Activated CD8-positive, alpha-beta memory T cell treated with anti-CD3 and anti-CD28 coated beads for 1 hour (primary cell): Measurements from ENCODE around the gene TFAP2E.

Experiments used
- DNase-seq, 2 donors: peaks; one replicate each; pipeline ENCODE4 v3.0.0-alpha.2; 2020; ENCODE audit warnings: low read depth in 1 of 2; ENCODE audit errors: extremely low read depth in 1 of 2

The TFAP2E gene

DNA sequence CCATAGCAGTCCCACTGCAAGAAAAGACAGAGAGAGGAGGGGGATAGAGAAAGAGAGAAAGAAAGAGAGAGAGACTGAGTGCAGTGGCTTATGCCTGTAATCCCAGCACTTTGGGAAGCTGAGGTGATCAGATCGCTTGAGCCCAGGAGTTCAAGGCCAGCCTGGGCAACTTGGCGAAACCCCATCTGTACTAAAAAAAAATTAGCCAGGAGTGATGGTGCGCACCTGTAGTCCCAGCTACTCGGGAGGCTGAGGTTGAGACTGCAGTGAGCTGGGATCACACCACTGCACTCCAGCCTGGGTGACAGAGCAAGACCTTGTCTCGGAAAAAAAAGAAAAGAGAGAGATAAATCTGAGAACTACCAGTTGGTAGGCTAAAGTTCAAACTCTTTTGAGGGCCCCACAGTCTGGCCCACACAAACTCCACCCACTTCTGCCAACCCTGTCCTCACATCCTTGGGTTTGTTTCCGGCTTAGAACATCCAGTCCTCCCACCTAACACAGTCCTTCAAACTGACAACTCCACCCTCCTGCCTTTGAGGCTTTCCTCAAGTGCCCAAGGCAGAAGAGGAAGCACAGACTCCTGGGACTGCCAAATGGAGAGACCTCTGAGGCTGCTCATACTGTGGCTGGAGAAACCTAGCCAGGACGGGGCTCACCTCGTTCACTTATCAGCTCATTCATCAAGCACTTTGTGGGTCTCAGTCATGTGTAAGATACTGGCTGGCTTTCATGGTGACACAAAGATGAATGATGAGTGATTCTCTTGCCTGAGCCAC lies 20.1 kb downstream of the TFAP2E start:
- no peak for DNase-seq

DNA sequence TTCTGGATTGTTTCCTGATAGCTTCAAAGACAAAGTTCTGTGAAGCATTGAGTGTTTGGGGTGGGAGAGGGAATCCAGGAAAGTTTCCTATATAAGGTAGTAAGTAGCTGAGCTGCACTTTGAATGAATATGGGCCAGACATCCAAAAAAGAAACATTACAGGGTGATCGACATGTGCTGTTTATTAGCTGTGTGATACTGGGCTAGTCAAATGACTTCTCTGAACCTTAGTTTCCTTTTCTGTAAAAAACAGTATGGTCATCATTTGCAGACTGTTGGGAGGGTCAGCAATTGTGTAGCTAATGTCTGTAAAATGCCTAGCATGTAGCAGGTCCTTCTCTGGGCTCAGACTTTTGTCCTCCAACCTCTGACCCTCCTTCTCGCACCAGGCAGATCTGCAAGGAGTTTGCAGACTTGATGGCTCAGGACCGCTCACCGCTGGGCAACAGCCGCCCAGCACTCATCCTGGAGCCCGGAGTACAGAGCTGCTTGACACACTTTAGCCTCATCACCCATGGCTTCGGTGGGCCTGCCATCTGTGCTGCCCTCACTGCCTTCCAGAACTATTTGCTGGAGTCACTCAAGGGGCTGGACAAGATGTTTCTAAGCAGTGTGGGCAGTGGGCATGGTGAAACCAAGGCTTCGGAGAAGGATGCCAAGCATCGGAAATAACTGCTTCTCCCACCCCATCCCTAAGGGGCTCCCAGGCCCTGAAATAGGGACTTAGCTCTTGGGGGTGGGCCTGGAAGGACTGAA lies 21.1 kb downstream of the TFAP2E start:
- DNase-seq: no peak

DNA sequence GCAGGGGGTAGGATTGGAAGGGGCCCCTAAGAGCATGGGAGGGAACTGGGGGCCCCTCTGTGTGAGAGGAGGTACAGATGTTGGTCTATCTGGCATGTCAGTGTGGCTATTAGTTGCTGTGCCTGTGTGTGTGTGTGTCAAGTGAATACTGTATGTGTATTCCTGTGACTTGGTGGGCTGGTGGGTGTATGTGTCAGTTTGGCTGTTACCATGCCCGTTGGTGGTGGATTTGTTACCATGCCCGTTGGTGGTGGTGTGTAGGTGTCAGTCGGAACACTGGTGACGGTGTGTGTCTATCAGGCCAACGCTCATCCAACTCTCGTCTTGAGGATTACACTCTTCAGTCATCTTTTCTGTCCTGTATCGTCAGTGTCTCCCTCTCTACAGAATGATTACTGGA lies 22.6 kb downstream of the TFAP2E start:
- no peak for DNase-seq

DNA sequence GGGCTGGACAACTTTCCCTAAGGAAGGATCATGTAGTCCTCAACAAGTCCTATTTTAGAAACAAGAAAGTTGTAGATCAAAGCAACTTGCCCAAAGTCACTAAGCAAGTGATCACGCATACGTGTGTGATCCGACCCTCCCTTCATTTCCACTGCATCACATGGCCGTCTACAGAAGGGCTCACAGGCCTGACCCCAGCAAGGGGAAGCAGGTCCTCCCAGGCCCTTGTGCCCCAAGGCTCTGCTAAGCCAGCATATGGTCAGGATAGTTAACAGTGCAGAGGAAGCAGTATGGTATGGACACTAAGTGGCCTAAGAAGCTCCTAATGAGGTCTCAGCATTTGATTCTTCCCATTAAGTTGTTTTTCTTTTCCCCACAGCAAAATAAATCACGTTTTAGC lies 24.8 kb downstream of the TFAP2E start:
- no peak for DNase-seq

DNA sequence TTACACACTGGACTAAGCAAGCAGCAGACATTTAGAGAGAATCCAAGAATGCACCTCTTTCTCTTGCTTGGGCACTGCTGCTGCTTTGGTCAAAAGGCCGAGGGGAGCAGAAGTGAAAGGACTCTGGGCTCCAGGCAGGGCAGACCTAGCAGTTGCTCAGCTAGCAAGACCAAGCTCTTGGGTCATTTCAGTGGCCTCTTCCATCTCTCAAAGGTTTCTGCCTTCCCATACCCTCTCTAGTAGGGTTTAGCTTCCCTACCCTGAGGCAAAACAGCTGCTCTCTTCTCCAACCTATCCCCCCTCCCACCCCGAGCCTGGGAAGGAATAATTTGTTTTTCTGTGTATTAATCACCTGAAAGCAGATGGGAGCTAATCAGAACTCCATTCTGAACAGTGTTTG lies 25.8 kb downstream of the TFAP2E start:
- no peak for DNase-seq

DNA sequence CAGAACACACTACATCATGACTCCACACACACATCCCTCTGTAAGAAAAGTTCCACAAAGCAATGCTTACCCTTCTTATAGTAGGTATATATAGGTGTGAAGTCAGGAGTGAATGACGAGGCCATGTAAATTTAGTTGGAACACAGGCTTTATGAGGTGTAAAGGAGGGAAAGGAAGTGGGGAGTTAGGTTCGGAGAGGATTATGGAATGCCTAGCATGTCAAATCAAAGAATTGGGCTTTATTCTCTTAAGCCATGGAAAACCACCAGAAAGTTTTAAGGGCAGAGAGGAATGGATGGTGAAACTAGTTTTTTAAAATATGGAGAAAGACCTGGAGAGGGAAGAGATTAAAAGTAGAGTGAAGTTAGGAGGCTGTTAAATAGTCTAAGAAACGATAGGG lies 26.3 kb downstream of the TFAP2E start:
- DNase-seq: no peak

DNA sequence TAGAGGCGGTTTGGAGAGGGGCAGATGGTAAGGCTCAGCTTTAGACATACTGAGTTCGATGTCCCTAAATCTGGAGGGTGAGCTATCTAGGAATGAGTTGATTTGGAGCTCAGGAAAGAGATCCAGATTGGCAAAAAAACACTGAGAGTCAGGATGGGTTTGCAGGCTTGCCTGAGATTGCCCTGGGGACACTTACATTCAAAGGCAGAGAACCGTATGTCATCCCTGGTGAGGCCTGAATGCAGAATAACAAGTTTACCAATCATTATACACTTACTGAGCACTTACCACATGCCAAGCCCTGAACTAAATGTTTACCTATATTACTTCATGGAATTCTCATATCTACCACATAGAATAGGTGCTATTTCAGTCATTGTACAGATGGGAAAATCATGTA lies 27.5 kb downstream of the TFAP2E start:
- DNase-seq: no peak

DNA sequence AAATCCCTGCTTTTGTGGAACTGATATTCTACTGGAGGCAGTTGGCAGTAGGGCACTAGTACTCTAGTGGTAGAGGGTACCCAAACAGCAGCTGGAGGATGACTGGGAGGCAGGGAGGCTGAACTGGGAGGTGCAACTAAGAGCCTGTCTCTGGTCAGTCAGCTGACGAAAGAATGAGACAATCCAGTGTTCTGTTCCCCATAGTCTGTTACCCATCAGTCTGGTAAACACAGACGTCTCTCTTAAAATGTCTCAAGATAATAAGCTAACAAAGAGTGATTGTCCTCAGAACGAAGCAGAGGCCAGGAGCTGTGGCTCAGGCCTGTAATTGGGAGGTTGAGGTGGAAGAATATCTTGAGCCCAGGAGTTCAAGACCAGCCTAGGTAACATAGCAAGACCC lies 30.4 kb downstream of the TFAP2E start:
- no peak for DNase-seq

DNA sequence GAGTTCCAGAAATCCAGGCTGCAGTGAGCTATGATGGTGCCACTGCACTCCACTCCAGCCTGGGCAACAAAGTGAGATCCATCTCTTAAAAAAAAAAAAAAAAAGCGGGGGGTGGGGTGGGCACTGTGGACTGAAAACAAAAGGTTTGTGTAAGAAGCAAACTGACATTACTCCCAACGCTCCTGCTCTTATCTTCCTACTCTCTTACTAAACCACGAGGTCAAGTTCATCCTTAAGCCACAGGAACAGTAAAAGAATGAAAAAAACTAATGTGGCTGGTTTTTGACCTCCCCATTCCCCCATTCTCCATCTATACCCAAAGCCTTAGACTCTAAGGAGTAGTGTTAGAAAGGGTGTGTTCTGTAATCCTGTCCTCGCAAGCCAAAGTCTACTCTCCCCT lies 30.8 kb downstream of the TFAP2E start:
- DNase-seq: no peak

DNA sequence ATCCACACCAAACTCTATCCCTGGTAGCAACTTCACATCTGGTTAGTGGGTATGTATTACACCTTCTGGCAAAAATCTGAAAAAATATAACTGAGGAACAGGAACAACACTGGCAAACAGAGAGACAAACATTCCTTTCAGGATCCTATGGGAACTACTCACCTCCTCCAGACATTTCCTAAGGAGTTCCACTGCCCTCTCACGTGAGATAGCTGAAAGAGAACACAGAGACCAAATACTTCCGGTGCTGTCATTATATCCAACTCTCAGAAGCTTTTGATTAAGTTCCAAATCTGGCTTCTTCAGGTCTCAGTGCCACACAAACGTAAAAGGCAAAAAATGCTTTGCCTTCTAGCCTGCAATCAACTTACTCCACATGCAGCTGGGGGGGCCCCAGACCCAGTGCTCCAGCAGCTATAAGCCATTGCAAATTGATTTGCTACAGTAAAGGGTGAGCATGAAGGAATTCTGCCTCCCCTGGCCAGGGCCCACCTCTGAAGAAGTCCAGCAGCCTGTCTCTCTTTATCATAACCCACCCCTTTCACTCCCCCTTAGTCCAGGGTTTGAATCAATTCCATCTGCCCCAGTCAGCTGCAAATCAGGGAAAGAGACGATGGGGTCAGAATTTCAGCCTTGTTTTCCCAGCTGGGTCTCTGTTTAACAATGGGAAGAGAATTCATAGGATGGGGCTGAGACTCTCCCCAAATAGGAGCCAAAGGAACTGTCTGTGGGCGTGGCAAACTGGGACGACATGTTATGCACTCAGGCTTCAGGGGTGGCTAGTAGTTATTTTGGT lies 32.2 kb downstream of the TFAP2E start:
- DNase-seq: no peak

DNA sequence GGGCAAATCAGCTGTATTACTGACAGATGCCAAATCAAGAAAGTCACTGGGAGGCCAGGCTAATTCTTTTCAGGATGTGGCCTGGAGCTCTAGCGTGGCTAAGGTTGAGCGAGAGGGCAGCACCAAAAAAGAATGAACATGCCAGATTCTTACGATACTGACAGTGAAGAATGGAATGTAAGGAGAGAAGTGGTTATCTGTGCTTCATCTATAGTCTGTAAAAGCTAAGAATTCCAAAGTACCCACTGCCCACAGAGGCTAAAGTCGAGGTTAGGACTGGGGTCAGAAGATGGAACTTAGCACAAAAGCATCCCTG lies 32.7 kb downstream of the TFAP2E start:
- no peak for DNase-seq

DNA sequence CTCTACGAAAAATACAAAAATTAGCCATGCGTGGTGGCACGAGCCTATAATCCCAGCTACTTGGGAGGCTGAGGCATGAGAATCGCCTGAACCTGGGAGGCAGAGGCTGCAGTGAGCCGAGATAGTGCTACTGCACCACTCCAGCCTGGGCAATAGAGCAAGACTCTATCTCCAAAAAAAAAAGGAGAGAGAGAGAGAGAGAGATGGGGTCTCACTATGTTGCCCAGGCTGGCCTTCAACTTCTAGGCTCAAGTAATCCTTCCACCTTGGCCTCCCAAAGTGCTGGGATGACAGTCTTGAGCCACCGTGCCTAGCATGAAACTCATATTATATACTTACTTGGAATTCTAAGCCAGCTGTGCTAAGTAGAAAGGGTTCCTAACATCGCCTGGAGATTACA lies 38.5 kb downstream of the TFAP2E start:
- no peak for DNase-seq

DNA sequence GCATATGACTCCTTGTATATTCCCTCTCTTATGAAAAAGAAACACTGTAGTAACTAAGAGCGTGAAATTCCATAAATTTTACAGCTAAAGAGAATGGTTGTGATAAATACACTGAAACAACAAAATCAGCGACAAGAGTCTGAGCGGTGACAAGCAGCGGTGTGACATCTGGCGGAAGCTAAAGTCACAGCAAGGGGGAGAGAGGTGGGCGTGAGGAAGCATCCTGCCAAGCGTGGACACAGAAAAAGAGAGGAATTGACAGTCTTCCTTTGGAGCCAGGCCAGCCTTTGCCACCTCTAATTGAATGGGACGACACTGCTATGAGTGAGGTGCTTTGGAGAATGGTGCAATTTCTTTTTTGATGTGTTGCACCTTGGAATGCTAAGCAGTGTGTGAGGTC lies 42.3 kb downstream of the TFAP2E start:
- DNase-seq: no peak

DNA sequence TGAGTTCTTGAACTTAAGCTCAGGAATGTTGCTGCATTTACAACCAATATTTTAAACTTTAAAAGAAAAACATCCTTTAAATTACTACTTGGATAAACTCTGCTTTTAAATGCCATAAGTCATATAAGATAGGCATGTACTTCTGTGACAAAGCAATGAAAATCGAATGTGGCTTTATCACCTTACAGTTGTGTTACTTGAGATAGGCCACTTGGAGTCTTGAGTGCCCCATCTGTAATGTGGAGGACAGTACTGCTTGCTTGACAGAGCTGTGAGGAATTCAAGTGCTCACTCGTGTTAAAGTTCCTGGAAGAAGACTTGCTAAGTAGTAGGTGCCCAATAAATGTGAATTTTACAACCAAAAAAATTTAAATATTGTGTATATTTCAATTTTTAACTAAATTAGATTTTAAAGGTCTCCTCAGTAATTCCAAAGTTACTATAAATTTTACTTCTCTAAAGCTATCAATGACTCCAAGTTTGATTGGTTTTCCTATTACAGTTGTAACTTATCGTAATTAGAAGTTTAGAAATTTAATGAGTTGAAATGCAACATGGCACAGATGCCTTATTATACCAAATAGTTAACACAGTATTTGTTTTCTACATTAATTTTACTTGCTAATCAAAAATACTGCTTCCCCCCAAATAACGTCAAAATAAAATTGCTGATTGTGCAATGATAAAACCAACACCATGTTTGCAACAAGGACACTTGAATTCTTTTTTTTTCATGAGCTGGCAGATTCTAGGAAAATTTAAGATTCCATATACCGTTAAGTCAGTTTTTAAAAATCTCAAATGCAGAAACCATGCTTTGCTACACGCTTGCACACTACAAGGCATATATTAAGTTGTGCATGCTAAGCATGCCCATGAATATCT lies 46.4 kb downstream of the TFAP2E start:
- DNase-seq: no peak

DNA sequence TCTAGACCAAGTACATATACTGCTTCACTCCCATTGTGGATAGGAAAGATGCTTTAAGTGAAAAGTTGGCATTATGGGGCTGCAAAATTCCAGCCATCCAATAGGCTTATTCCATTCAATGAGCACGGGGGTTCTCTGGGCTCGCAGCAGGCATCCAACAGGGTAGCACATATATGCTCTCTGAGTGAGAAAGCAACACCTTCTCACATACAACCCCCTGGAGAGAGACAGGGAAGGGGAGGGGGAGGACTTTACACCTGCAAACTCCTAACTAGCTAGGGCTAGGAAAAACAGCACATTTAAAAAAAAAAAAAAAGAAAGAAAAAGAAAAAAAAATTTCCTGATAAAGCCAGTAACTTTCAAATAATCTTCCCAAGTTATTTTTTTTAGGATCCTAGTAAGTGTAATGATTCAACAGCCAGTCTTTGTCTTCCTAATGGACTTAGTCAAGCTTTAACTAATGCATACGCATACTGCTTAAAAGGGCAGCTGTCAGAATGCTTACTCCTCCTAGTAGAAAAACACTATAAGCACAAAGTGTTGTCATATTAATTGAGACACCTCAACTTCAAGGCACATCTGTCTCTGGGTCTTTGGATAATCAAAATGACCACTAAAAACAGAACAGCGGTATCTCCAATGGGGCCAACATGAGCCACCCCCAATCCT lies 49.5 kb downstream of the TFAP2E start:
- no peak for DNase-seq

DNA sequence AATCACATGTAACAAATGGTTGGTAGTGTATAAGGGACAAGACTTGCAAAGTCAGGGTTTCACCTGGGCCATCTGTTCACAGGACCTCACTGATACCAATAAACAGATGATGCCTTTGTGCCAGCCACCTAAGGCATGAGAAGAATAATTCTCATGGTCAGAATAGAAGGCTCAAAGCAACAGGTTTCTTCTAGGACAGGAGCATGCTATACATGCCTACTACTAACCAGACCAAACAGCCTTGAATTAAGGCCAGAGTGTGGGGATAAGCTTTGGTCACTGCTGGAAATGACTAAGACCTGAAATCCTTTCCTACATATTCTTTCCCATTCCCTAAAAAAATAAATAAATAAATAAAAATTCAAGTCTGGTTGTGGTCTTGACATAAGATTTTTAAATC lies 50.7 kb downstream of the TFAP2E start:
- no peak for DNase-seq

DNA sequence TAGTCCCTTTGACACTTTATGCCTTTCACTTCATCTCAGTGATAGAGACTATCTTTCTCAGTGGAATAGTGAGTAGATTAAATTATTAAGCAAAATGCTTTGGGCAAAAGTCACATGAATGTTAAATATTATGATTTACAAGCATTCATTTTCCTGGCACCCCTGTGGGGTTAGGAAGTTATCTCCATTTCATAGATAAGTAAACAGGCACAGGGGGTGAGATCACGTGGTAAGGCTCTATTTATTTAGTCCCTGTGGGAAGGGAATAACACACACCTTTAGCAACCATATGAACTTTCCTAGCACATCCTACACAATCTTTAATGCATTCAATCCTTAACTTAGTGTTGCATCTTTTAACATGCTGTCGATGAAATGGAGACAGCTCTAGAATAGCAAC lies 55.9 kb downstream of the TFAP2E start:
- no peak for DNase-seq

DNA sequence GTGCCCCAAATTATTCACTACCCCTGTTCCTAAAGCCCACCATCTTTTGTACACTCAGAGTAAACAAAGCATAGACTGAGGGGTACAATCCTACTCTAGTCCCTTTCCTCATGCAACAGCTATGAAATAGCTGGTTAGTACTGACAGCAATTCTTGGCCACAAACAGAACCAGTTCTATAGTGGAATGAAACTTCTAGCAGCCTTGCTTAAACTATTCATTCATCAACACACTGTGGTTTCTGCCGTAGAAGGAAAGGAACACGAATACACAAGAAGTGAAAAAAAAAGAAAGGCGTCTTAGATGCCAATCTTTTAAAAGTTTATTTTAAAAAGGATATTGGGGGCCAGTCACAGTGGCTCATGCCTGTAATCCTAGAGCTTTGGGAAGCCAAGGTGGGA lies 58.3 kb downstream of the TFAP2E start:
- DNase-seq: no peak

DNA sequence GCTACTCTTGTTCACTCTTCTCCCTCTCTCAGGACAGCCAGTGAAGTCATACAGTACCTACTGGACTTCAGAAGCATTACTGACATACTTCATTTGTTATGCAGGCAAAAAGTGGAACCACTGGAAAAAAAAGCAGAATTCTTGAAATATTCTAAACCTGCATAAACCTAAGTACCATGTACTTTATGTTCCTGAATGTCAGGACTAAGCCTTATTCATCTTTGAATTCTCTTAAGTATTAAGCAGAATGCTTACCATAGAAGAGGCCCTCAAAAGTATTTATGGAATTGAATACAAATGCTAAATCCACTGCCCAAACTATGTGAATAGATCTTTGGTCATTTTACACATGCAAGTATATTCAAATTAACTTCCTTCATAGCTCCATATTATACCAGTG lies 60.4 kb downstream of the TFAP2E start:
- no peak for DNase-seq

DNA sequence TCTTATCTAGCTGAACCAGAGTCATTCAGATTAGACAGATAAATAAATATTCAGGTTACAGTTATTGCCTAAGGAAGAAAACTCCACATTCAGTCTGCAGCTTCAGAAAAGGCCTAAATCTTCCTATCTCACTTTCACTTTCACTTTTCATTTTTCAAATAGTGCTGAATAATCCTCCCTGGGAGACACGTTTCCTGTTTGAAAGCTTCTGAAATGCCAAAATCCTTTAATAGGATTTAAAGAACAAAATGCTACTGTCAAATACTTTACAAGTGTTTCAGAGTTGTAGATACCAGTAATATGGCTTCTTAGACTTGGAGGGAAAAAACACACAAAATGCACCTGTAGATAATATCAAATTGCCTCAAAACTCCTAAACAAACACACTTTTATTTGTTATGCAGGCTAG lies 64.3 kb downstream of the TFAP2E start:
- DNase-seq: no peak
